Measurements from ENCODE around the gene ZNF681.
"Not testable (repeated sequence)": the region's sequence is repeated elsewhere in the genome, so short reads cannot be mapped to it uniquely, and the experiment has no call there.

ZNF681 gene
- 20.8 to 27.2 reads per million in 2 donors for total RNA-seq

DNA sequence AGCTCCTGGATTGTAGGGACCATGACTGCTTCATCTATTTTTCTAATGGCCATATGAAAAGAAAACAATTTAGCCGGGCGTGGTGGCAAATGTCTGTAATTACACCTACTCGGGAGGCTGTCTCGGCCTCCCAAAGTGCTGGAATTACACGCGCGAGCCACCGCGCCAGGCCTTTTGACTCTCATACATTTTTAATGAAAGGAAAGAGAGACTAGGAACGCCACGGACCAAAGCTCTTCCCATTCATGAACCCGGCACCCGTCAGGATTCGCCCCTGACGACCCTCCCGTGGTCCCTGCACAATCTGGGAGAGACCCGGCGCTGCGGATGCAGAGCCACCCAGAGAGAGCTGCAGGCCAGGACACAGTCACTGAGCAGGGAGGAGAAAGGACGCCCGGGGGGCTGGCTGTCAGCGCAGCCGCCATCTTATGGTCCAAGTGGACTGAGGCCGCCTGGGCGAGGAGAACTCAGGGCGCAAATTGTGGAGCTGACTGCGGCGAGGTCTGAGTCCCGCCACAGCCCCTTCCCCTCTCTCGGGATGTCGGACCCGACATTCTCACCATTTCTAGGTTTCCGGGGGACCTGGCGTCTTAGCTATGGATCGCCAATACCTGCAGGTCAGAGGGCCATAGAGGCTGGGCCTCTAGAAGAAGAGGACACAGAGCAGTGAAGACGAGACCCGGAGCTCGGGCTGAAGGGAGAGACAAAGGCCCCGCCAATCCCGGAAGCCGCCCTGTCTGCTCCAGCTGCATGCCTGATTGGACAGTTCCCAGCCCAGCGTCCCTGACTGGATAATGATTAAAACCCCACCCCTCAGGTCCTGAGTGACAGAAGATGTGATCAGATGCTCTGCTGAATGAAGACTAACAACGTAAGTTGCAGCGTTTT, at the start of gene ZNF681:
Gene ZNF681, minus strand, starts transcription at position 705 of the 888 bp plus-strand sequence. Its CDS starts 142 bp downstream, at position 563.
- DNase-seq, result peak; percentile 38

DNA sequence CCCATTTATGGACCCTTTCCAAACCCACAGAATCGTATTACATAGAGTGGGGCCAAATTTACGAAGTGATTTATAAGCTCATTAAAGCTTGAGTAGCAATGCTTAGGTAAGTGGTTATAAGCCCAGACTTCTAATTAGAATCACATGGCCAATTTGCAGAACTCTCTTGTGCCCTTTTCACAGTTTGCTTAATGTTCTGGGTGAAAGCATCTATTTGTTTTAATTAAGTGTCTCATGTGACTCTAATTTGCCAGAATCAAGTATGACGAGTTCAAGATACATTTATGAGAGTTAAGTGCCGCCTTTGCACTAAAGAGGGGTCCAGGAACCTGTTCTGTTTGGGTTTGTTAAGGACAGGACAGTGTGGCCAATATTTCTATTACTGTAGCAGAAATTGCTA, 46.0 kb upstream of the ZNF681 start:
- DNase-seq, result no peak

DNA sequence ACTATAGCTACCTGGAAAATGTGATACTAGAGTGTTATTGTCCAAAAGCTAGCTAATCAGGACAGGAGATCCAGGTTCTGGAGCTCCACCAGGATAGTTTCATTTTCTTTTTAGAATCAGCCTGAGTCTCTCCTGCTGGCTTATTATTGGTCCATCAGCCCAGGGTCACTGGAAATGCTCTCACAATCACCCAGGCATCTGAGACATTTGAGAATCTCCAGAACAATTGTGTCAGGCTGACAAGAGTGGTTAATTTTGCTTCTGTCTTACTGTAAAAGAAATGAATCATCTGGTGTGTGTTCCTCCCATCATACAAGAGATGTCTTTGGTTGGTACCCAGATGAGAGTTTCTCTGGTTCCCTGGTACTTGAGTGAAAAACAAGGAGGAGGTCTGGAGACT, 43.6 kb upstream of the ZNF681 start:
- DNase-seq, result no peak

DNA sequence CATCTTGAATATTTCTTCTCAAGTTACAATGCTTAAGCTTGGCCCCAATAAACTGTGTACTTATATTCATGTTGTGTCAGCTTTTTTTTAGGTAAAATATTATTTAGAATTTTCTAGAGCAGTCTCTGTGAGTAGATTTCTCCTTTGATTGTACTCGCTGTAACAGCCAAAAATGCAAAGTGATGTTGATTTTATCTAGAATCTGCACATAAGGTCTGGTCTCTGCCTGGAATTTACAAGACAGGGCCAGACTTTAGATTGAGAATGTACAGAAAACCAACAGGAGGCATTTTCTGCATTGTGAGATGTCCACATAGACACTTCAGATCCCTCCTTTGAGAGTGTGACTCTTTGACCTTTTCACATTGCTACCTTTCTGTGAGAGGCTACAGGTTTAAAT, 43.1 kb upstream of the ZNF681 start:
- no peak for DNase-seq

DNA sequence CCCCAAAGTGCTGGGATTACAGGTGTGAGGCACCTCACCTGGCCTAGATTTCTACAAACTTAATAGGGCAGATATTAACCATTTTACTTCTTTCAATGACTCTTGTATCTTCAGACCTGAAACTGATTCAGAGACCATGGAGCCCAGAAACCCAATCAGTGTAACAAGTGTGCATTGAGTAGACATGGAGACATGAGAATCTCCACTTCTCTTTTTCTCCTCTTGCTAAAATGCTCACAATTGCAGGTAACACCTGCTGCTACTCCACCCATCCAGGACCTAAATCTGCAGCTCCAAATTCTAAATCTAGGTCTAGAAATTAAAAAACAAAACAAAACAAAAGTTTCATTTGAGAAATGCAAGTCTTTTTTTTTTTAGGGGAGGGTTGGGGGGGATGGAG, 42.2 kb upstream of the ZNF681 start:
- no peak for DNase-seq

DNA sequence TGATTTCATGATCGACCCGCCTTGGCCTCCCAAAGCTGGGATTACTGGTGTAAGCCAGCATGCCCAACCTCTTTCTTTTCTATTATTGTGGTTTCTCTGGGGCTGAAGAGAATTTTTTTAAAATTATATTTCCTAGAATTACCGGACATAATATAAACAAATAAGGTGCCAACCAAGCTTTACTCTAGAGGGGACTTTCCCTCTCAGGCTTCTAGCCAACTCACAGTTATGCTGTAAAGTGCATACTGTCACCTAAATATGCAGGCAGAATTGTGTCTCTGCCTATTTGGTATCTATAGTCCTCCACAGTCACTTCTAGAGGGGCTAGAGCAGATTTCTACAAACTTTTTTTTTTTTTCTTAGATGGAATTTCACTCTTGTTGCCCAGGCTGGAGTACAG, 41.6 kb upstream of the ZNF681 start:
- DNase-seq, result no peak

DNA sequence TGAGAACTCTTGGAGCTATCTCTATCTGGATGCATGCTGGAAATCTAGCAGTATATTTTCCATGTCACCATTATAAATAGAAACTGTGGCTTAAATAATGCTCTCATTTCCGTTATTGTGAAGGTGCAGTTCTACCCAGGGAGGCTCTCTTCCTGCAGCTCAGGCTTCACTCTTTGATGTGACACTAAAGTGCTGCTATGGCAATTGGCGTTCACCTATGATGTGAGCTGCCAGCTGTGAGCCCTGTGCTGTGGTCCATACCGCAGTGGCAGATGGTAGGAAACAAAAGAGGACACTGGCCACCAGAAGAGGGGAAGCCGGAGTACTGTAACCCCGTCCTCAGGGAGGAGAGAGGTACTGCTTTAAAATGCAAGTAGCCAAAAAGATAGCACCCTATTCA, 40.6 kb upstream of the ZNF681 start:
- no peak for DNase-seq

DNA sequence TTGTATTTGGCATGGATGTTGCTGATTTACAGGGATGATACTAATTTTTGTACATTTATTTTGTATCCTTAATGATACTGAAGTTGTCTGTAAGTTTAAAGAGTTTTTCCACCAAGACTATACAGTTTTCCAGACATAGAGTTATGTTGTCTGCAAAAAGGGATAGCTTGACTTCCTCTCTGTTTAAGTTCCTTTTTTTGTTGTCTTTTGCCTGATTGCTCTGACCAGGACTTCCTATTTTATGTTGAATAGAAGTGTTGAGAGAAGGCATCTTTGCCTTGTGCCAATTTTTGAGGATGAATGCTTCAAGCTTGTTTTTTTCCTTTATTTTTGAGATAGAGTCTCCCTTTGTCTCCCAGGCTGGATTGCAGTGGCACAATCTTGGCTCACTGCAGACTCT, 36.8 kb upstream of the ZNF681 start:
- DNase-seq, result no peak

DNA sequence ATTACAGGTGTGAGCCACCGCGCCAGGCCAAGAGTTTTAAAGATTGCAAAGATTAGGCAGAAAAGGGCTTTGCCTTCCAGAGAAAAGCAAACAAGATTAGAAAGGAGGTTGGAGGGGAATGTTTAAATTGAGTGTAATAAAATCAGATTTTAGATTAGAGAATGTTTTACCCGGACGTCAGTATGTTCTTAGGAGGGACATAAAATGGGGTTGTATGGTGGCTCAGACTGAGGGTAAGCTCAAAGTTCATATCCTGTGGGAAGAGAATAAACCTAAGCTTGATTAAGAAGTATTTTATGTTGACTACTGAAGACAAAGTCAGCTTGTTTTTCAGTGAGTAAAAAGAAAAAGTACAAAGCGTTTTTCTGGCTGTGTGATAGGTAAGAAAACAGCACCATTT, 34.1 kb upstream of the ZNF681 start:
- no peak for DNase-seq

DNA sequence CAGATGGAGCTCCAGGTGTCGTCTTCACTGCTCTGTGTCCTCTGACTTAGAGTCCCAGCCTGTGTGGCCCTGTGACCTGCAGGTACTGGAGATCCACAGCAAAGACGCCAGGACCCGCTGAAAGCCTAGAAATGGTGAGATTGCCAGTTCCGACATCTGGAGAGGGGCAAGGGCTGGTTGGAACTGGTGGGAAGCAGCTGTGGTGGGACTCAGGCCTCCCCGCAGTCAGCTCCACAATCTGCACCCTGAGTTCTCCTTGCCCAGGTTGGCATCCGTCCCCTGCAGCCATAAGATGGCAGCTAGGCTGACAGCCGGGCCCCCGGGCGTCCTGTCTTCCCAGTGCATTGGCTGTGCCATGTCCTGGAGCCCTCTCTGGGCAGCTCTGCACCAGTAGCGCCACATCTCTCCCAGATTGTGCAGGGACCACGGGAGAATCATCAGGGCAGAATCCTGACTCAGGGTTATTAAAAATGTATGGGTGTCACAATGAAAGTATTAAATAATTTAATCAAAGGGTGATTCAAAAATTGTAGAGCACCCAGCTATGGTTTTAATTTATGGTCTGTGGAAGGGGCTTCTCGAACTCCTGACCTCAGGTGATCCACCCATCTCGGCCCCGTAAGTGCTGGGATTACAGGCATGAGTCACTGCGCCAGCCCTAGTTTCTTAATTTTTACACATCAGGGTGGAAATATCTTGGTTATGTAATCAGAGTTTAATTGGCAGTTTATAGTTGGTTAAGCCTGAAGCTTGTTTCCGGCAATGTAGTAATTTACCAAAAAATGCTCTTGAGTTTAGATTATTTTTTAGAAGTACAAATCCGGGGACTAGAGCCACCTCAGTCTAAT, 32.2 kb upstream of the ZNF681 start:
- peak; percentile 2 for DNase-seq

DNA sequence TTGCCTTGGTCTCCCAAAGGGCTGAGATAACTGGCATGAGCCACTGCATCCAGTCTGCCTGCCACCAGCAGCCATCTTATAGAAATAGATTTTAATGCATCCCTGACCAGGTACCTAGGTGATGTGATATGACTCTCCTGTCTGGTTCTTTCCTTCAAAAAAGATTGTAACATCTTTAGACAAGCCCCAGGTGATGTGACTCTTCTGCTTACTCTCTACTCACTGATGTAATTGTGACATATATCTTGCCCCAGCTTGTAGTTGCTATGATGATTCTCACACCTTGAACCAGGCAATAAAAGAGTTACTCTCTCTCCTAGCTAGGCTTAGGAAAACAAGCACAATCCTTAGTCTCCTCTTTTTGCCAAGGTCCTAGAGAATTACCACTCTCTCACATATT, 30.6 kb upstream of the ZNF681 start:
- no peak for DNase-seq

DNA sequence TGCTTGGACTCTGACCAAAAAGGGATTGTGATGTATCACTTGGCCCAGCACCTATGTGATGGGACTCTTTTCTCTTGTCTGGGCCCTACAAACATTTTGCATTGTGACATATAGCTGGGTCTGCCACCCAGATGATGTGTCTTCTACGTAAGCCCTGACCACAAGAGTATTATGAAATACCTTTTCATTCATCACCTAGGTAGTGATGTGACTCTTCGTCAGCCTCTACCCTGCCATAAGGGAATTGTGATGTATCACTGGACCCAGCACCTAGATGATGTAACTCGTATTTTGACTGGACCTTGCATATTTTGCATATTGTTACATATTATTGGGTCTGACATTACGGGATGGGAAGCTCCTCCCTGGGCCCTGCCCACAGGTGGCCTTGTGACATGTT, 29.7 kb upstream of the ZNF681 start:
- no peak for DNase-seq

DNA sequence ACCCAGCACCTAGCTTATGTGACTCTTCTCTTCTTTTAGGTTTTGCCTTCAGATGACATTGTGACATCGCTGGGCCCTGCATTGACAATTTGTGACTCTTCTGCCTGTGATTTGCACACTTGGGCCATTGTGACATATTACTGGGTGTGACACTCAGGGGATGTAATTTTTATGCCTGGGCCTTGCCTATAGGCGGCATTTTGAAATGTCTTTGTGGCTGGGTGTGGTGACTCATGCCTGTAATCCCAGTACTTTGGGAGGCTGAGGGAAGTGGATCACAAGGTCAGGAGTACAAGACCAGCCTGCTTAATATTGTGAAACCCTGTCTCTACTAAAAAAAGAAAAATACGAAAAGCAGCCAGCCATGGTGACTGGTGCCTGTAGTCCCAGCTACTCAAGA, 28.4 kb upstream of the ZNF681 start:
- no peak for DNase-seq

DNA sequence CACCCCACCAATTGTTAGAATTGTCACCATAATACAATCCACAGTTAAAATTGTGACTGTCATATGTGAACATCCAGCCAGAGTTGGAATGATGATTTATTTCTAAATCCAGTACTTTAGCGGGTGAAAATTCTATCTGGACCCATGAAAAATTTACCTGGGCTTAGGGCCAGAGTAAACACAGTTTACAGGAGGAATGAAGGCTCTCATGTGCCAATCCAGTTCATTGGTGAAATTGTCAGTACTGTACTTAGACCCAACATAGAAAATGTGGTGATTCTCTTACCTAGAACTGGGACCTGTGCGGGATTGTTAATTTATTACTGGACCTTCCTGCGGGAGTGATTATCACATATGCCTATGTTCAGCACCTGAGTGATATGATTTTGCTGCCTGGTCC, 27.3 kb upstream of the ZNF681 start:
- DNase-seq, result no peak

DNA sequence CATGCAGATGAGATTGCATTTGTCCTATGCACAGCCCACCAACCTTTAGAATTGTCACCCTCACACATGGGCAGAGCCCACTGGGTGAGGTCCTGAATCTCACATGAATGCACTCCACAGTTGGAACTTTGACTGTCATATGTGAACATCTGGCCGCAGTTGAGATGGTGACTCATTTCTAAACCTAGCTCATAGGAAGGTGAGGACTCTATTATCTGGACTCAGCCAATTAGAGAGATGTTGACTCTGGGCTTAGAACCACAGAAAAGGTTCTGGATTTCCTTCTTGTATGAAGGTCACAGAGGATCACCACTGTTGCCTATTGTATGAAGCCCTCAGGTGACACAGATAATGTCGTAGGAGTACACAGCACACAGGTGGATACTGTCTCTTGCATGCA, 25.6 kb upstream of the ZNF681 start:
- no peak for DNase-seq

DNA sequence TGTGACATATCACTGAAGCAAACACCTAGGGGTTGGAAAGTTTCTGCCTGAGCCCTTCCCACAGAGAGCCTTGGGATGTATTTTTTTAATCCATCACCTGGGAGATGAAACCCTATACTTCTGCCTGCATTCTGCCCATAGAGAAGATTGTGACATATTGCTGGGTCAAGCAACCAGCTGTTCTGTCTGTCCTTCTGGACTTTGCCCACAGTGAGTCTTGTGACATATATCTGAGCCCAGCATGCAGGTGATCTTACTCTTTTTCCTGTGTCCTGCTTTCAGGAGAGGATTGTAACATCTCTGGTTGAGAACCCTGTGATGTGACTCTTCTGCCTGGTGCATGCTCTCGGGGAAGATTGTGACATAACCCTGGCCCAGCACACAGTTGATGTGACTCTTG, 24.9 kb upstream of the ZNF681 start:
- no peak for DNase-seq

DNA sequence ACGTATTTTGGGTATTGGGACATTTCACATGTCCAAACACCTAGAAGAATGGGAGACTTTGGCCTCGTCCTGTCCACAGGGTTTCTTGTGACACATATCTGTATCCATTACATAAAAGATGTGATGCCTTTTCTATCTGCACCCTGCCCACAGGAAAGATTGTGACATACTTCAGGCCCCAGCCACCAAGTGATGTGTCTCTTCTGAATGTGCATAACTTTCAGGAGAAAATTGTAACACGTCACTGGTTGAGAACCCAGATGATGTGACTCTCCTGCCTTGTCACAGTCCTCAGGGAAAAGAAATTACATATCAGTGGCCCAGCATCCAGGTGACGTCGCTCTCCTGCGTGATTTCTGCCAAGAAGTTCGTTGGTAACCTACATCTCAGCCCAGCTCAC, 21.0 kb upstream of the ZNF681 start:
- no peak for DNase-seq

DNA sequence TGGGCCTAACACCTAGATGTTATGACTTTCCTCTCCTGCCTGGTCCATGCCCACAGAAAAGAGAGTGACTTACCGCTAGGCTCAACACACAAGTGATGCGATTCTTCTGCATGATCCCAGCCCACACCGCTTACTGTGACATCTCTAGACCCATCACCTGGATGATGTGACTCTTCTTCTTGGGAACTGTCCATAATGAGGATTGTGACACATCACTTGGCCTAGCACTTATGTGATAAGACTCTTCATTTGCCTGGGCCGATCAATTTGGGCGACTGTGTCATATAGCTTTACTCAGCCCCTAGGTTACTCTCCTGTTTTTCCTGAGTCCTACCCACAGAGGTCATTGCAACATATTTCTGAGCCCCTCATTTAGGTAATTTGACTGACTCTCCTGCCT, 19.9 kb upstream of the ZNF681 start:
- no peak for DNase-seq

DNA sequence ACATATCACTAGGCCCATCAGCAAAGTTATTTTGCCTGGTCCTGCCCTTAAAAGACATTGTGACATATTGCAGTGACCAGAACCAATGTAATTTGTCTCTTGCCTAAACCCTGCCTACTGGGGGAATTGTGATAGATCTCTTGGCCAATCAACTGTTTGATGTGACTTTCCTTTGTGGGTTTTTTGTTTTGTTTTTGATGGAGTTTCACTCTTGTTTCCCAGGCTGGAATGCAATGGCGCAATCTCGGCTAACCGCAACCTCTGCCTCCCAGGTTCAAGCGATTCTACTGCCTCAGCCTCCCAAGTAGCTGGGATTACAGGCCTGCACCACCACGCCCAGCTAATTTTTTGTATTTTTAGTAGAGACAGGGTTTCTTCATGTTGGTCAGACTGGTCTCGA, 19.3 kb upstream of the ZNF681 start:
- not testable (repeated sequence) for DNase-seq

DNA sequence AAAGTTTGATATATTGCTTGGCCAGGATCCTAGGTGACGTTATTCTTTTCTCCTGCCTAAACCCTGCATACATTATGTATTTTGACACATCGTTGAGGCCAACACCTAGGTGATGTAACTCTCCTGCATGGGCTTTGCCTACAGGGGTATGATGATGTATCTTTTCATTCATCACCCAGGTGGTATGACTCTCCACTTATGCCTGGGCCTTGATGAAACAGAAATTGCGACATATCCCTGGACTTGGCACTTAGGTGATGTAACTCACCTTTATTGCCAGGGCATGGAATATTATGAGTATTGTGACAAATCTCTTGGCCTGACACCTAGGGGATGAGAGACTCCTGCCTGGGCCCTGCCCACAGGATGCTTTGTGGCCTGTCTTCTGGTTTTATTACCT, 18.5 kb upstream of the ZNF681 start:
- no peak for DNase-seq

DNA sequence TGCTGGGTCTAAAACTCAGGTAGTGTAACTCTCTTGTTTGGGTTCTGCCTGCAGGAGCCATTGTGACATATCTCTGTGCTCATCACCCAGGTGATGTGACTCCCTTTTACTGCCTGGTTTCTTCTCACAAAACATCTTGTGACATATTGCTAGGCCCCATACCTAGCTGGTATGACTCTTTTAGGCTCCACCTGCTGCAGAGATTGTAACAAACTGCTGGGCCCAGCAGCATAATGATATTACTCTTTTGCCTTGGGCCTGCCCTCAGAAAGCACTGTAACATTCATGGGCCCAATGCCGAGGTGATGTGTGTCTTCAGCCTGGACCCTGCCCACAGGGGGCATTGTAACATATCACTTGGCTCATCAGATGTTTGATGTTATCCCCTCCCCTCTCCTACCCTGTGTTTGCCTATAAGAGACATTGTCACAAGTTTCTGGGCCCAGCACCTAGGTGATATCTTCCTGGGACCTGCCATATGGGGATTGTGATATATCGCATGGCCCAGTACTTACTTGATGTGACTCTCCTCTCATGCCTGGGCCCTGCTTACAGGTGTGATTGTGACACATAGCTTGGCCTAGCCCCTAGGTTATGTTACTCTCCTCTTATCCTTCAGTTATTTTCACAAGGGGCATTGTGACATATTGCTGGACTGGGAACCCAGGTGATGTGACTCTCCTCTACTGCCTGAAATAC, 18.0 kb upstream of the ZNF681 start:
- no peak for DNase-seq

DNA sequence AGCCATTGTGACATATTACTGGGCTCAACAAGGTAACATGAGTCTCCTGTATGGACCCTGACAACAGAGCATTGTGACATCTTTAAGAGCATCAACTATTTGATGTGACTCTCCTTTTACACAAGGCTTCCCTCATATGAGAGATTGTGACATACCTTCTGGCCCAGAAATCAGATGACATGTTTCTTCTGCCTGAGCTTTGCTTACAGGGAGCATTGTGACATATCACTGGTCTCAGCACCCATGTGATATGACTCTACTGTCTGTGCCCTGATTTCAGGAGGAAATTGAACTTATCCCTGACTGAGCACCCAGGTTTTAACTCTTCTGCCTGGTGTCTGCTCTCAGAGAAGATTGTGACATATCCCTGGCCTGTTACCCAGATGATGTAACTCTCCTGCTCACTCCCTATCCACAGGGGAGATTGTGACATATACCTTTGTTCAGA, 15.9 kb upstream of the ZNF681 start:
- no peak for DNase-seq

DNA sequence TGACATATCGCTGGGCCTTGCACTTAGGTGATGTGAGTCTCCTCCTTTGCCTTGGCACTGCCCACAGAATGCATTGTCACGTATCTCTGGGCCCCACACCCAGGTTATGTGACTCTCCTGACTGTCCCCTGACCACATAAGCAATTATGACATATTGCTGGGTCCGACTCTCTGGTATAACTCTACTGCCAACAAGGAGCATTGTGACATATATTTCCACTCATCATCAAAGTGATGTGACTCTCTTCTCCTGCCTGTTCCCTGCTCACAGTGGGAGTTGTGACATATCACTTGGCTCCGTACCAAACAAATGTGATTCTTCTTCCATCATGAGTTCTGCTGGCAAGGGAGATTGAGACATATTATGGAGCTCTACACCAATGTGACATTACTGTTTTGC, 15.4 kb upstream of the ZNF681 start:
- DNase-seq, result no peak
